22Rv1 (cell line): ENCODE results near the gene TMEM232.

Source experiments
- CTCF ChIP-seq: fragments of 450-650 bp; IDR thresholded peaks from 2 replicates; pipeline ENCODE4 v1.5.1; 2017; ENCODE audit warnings: mild to moderate bottlenecking
- ZFX ChIP-seq: fragments of 450-650 bp; IDR thresholded peaks from 2 replicates; pipeline ENCODE4 v1.6.1; 2017; ENCODE audit warnings: antibody characterized with exemption, borderline replicate concordance

DNA sequence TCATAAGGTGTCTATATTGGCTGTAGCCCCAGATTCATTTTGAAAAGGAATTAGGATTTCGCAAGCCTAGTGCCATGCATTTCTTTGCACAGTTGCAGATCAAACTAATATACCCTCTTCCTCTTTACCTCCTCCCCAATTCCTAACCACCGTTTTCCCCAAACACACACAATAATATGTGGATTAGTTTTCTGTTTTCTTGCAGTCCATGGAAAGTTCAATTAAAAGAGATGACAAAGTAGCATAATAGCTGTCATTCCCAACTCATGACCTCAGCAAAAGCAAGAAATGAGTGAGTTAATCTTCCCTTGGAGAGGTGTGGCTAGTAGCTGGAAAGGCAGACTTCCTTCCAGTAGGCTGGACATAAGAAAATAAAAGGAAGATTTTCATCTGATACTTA lies 349.1 kb downstream of the TMEM232 start:
- TF ChIP-seq CTCF, result no peak
- no peak for TF ChIP-seq ZFX
